Epidermal melanocyte (primary cell): ENCODE results near the gene AADACL4.
A peak's percentile ranks its signal among the peaks of the same experiment; 100 is the strongest.

ENCODE experiments used
- DNase-seq: peaks from one replicate; pipeline ENCODE4 v3.0.0; 2011; ENCODE audit warnings: low spot score; ENCODE audit not compliant: insufficient read length

Gene AADACL4

GRCh38 chr1:12643785-12644184, at the start of gene AADACL4:
TSS of gene AADACL4 (plus strand) at chr1:12644085. CDS start at chr1:12644547, 462 bp downstream.
- no peak for DNase-seq

- DNase-seq = no peak
These were observed 49.4 kb upstream of the AADACL4 start for GRCh38 chr1:12594490-12594889.

- no peak for DNase-seq
These were observed 48.7 kb upstream of the AADACL4 start for GRCh38 chr1:12594966-12595756.

GRCh38 chr1:12595757-12596006, 48.2 kb upstream of the AADACL4 start:
- no peak for DNase-seq

GRCh38 chr1:12596007-12596821, 47.7 kb upstream of the AADACL4 start:
- peak; percentile 83 for DNase-seq

GRCh38 chr1:12597792-12598191, 46.1 kb upstream of the AADACL4 start:
- no peak for DNase-seq

GRCh38 chr1:12598974-12599373, 44.9 kb upstream of the AADACL4 start:
- no peak for DNase-seq

- no peak for DNase-seq
These were observed 44.2 kb upstream of the AADACL4 start for GRCh38 chr1:12599657-12600056.

GRCh38 chr1:12600335-12600734, 43.5 kb upstream of the AADACL4 start:
- DNase-seq = no peak

GRCh38 chr1:12600880-12601633, 42.8 kb upstream of the AADACL4 start:
- DNase-seq = no peak

- no peak for DNase-seq
These were observed 41.9 kb upstream of the AADACL4 start for GRCh38 chr1:12601700-12602658.

GRCh38 chr1:12602659-12603024, 41.2 kb upstream of the AADACL4 start:
- no peak for DNase-seq

- no peak for DNase-seq
These were observed 40.7 kb upstream of the AADACL4 start for GRCh38 chr1:12603224-12603623.

- DNase-seq = peak; percentile 51
These were observed 39.6 kb upstream of the AADACL4 start for GRCh38 chr1:12604114-12604874.

- DNase-seq = no peak
These were observed 38.9 kb upstream of the AADACL4 start for GRCh38 chr1:12604986-12605385.

- no peak for DNase-seq
These were observed 36.6 kb upstream of the AADACL4 start for GRCh38 chr1:12607263-12607662.

GRCh38 chr1:12608311-12608957, 35.5 kb upstream of the AADACL4 start:
- no peak for DNase-seq

GRCh38 chr1:12609469-12610003, 34.3 kb upstream of the AADACL4 start:
- no peak for DNase-seq

- no peak for DNase-seq
These were observed 33.5 kb upstream of the AADACL4 start for GRCh38 chr1:12610305-12610935.
